ENCODE results near the gene SBK2.

- TF ChIP-seq, protein P1, sequence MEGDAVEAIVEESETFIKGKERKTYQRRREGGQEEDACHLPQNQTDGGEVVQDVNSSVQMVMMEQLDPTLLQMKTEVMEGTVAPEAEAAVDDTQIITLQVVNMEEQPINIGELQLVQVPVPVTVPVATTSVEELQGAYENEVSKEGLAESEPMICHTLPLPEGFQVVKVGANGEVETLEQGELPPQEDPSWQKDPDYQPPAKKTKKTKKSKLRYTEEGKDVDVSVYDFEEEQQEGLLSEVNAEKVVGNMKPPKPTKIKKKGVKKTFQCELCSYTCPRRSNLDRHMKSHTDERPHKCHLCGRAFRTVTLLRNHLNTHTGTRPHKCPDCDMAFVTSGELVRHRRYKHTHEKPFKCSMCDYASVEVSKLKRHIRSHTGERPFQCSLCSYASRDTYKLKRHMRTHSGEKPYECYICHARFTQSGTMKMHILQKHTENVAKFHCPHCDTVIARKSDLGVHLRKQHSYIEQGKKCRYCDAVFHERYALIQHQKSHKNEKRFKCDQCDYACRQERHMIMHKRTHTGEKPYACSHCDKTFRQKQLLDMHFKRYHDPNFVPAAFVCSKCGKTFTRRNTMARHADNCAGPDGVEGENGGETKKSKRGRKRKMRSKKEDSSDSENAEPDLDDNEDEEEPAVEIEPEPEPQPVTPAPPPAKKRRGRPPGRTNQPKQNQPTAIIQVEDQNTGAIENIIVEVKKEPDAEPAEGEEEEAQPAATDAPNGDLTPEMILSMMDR (conservative IDR thresholded peaks at IDR 0.05; ENCODE audit: low read depth, low read length), result no peak
- TF ChIP-seq EZH2phosphoT487 (IDR thresholded peaks at IDR 0.05; ENCODE audit: borderline replicate concordance, low read length) (no peak), EZH2 (IDR thresholded peaks at IDR 0.05; ENCODE audit: low read length, unreplicated experiment) (no peak)
These were observed 46.2 kb downstream of the SBK2 start for GRCh38 chr19:55490478-55491432.
